GM12891 (cell line): ENCODE measurements around the gene RPS5. TPM values are rescaled to one million over a fixed set of nuclear protein-coding genes. Genes with fewer than 3 reads are reported as not detected.
"Not testable (repeated sequence)": the region's sequence is repeated elsewhere in the genome, so short reads cannot be mapped to it uniquely, and the experiment has no call there.

ENCODE experiments used
- DNase-seq: peaks from one replicate; pipeline ENCODE4 v3.0.0; 2011; ENCODE audit warnings: low spot score; ENCODE audit not compliant: insufficient read length
- FAIRE-seq: peaks from 2 replicates; lab custom pipeline; 2011; peaks lifted over from hg19 to GRCh38; lab: Jason Lieb, UNC
- PAX5 ChIP-seq: IDR thresholded peaks from 2 replicates; pipeline ENCODE4 v1.6.1; 2011; ENCODE audit warnings: low read length, moderate library complexity, mild to moderate bottlenecking; ENCODE audit not compliant: insufficient read depth, severe bottlenecking
- POLR2A ChIP-seq: IDR thresholded peaks from 2 replicates; pipeline ENCODE4 v1.6.1; 2011; ENCODE audit warnings: low read depth, low read length, control low read depth
- POLR2AphosphoS5 ChIP-seq: IDR thresholded peaks from 2 replicates; pipeline ENCODE4 v1.6.1; 2011; ENCODE audit warnings: low read depth, low read length, control low read depth
- POU2F2 ChIP-seq: IDR thresholded peaks from 2 replicates; pipeline ENCODE4 v1.6.1; 2011; ENCODE audit warnings: low read depth, mild to moderate bottlenecking, control low read depth, low read length, moderate library complexity
- SPI1 ChIP-seq: IDR thresholded peaks from 2 replicates; pipeline ENCODE4 v1.6.1; 2011; ENCODE audit warnings: low read depth, low read length, control low read depth
- TAF1 ChIP-seq: IDR thresholded peaks from 2 replicates; pipeline ENCODE4 v1.6.1; 2011; ENCODE audit warnings: low read depth, low read length, control low read depth
- polyA plus RNA-seq: library from polyadenylated mRNA; unstranded; fragments of >200 nt; gene quantifications from one replicate; pipeline ENCODE4 v1.2.1, GENCODE V29; 2012; ENCODE audit warnings: low read depth, missing spikeins, inconsistent platforms; ENCODE audit not compliant: missing spikeins

The RPS5 gene
- 2,915 TPM for polyA plus RNA-seq

- TF ChIP-seq SPI1 (no peak), POLR2AphosphoS5 (peak; percentile 96), TAF1 (peak; percentile 98), POLR2A (peak; percentile 97), POU2F2 (peak; percentile 77)
- DNase-seq = peak; percentile 99
- FAIRE-seq = peak; percentile 98
Observed at GRCh38 chr19:58386576-58387337, at the start of gene RPS5. RPS5 (plus strand) TSS chr19:58387269; CDS start chr19:58388138, 869 bp downstream.

GRCh38 chr19:58338336-58338735 is 48.7 kb upstream of the RPS5 start:
- FAIRE-seq = no peak
- no peak for DNase-seq
- TF ChIP-seq SPI1 = no peak
- no peak for TF ChIP-seq POLR2AphosphoS5
- TF ChIP-seq PAX5 = no peak
- no peak for TF ChIP-seq POLR2A
- no peak for TF ChIP-seq TAF1
- TF ChIP-seq POU2F2 = no peak

DNA sequence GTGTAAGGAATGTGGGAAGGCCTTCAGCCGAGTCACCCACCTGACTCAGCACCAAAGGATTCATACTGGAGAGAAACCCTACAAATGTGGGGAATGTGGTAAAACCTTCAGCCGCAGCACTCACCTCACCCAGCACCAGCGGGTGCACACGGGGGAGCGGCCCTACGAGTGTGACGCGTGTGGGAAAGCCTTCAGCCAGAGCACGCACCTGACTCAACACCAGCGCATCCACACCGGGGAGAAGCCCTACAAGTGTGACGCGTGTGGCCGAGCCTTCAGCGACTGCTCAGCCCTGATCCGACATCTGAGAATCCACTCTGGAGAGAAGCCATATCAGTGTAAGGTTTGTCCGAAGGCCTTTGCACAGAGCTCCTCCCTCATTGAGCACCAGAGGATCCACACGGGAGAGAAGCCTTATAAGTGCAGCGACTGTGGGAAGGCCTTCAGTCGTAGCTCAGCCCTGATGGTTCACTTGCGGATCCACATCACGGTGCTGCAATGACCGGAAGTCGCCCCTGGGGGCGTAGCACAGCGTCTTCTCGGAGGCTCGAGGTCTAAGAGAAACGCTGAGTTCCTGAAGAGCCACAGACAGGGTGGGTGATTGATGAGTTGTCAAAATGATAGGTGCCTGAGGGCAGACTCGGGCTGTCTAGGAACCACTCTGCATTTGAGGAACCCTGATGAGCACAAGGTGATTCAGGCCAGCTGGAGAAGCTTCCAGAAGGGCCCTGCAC is 48.1 kb upstream of the RPS5 start:
- no peak for TF ChIP-seq PAX5
- TF ChIP-seq TAF1 = no peak
- no peak for TF ChIP-seq SPI1
- TF ChIP-seq POU2F2 = no peak
- TF ChIP-seq POLR2A = no peak
- no peak for TF ChIP-seq POLR2AphosphoS5
- FAIRE-seq = no peak
- DNase-seq = no peak

DNA sequence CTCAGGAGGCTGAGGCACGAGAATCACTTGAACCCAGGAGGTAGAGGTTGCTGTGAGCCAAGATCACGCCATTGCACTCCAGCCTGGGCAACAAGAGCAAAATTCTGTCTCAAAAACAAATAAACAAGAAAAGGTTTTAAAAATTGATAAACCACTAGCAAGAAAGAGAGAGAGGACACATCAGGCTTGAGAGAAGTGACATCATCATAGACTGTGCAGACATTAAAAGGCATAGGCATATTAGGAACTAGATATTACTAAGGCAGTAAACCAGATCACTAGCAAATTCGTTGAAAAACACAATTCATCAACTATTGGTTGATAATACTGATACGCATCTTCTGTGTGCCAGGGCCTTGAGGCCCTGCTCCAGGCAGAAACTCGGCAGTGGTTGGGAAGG is 41.5 kb upstream of the RPS5 start:
- FAIRE-seq (no peak), DNase-seq (no peak)
- TF ChIP-seq POLR2AphosphoS5 = no peak
- no peak for TF ChIP-seq PAX5
- no peak for TF ChIP-seq TAF1
- no peak for TF ChIP-seq POLR2A
- no peak for TF ChIP-seq POU2F2
- TF ChIP-seq SPI1 = no peak

- DNase-seq = peak; percentile 66
- FAIRE-seq = no peak
- no peak for TF ChIP-seq POLR2AphosphoS5
- TF ChIP-seq TAF1 = no peak
- TF ChIP-seq PAX5 = no peak
- TF ChIP-seq POU2F2 = no peak
- TF ChIP-seq SPI1 = no peak
- no peak for TF ChIP-seq POLR2A
Observed at GRCh38 chr19:58346961-58347929, 39.8 kb upstream of the RPS5 start.

DNA sequence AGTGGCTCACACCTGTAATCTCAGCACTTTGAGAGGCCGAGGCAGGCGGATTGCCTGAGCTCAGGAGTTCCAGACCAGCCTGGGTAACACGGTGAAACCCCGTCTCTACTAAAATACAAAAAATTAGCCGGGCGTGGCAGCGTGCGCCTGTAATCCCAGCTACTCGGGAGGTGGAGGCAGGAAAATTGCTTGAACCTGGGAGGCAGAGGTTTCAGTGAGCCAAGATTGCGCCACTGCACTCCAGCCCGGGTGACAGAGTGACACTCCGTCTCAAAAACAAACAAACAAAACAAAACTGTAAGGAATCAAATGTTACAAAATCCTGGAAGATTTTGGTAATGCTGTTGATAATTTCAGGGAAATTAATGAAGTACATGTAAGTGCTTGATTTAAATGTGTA is 39.0 kb upstream of the RPS5 start:
- not testable (repeated sequence) for DNase-seq, FAIRE-seq

DNA sequence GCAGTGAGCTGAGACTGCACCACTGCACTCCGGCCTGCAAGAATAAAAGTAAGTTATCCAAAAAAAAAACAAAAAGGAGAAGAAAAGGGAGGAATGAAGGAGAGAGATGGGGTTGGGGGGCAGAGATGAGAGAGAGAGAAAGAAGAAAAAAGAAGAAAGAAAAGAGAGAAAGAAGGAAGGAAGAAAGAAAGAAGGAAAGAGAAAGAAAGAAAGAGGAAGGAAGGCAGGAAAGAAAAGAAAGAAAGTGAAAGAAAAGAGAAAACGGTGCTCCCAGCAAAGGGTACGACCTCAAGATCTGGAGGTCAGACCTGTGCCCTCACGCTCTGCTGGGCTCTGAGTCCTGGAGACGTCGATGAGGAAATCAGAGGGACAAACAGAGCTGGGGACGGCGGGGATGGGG is 37.5 kb upstream of the RPS5 start:
- TF ChIP-seq POLR2AphosphoS5 = no peak
- no peak for TF ChIP-seq POLR2A
- TF ChIP-seq SPI1 = no peak
- no peak for TF ChIP-seq POU2F2
- no peak for TF ChIP-seq TAF1
- no peak for TF ChIP-seq PAX5
- FAIRE-seq = no peak

GRCh38 chr19:58350001-58350861 is 36.8 kb upstream of the RPS5 start:
- FAIRE-seq (no peak), DNase-seq (no peak)
- no peak for TF ChIP-seq SPI1
- no peak for TF ChIP-seq TAF1
- TF ChIP-seq POU2F2 = no peak

More for the DNA sequence above, 37.5 kb upstream of the RPS5 start:
- DNase-seq = no peak

GRCh38 chr19:58350871-58351557 is 36.1 kb upstream of the RPS5 start:
- TF ChIP-seq POU2F2 = no peak
- FAIRE-seq (no peak), DNase-seq (no peak)

DNA sequence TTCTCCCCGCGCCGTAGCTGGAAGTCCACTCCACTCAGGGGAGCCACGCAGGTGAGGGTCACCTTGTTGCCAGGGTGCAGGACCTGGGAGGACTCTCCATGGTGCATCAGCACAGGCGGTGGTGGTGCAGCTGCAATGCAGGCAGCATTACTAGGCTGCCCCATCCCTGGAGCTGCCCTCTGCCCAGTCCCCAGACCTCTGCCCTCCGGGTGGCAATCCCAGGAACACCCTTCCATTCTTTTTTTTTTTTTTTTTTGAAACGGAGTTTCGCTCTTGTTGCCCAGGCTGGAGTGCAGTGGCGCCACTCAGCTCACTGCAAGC is 35.6 kb upstream of the RPS5 start:
- DNase-seq (no peak), FAIRE-seq (no peak)

More for the DNA sequence above, 35.6 kb upstream of the RPS5 start:
- TF ChIP-seq SPI1 = no peak
- no peak for TF ChIP-seq PAX5
- no peak for TF ChIP-seq TAF1
- TF ChIP-seq POLR2AphosphoS5 = no peak
- no peak for TF ChIP-seq POLR2A
- no peak for TF ChIP-seq POU2F2
